Activated CD8-positive, alpha-beta T cell treated with anti-CD3 and anti-CD28 coated beads for 36 hours (primary cell): ENCODE data around the gene MYOD1. TPM values are rescaled to one million over a fixed set of nuclear protein-coding genes. Genes with fewer than 3 reads are reported as not detected.

ENCODE experiments used
- ATAC-seq: fragments of 200-7000 bp; cut with Tn5 transposase; one replicate; pipeline ENCODE4 v1.10.0; 2021; ENCODE audit warnings: mild to moderate bottlenecking, moderate library complexity
- CTCF ChIA-PET: fragments of 350-600 bp; sonication (Branson Sonifier 250); formaldehyde crosslinking; loops from one replicate; lab custom pipeline; 2021; ENCODE audit warnings: antibody characterized with exemption; lab: Charles Lee
- POLR2A ChIA-PET: fragments of 350-600 bp; sonication (Branson Sonifier 250); formaldehyde crosslinking; loops from one replicate; lab custom pipeline; 2021; ENCODE audit warnings: antibody characterized with exemption; lab: Charles Lee
- DNase-seq: peaks from one replicate; pipeline ENCODE4 v3.0.0-alpha.2; 2020
- H3K27ac Mint-ChIP-seq: one replicate; pipeline ENCODE4 v1.8.0; 2021; ENCODE audit warnings: mild to moderate bottlenecking, mixed read lengths
- H3K27me3 Mint-ChIP-seq: one replicate; pipeline ENCODE4 v1.8.0; 2021; ENCODE audit warnings: mixed read lengths
- H3K36me3 Mint-ChIP-seq: one replicate; pipeline ENCODE4 v1.8.0; 2021; ENCODE audit warnings: low read depth, mixed read lengths
- H3K4me1 Mint-ChIP-seq: one replicate; pipeline ENCODE4 v1.8.0; 2021; ENCODE audit warnings: low read depth, mixed read lengths
- H3K4me3 Mint-ChIP-seq: one replicate; pipeline ENCODE4 v1.8.0; 2021; ENCODE audit warnings: mild to moderate bottlenecking, moderate library complexity, mixed read lengths
- H3K9me3 Mint-ChIP-seq: one replicate; pipeline ENCODE4 v1.8.0; 2021; ENCODE audit warnings: mixed read lengths
- CTCF ChIP-seq: fragments of 200-600 bp; IDR thresholded peaks from one replicate; pipeline ENCODE4 v1.8.0; 2022; ENCODE audit warnings: antibody characterized with exemption, mild to moderate bottlenecking
- intact Hi-C: fragments of 100-400 bp; cut with micrococcal nuclease; formaldehyde crosslinking; loops from one replicate; pipeline ENCODE4 v1.10.0; 2022
- total RNA-seq, 2 experiments: library from RNA; stranded (reverse); gene quantifications; one replicate each; pipeline ENCODE4 v1.2.3, GENCODE V29; 2021

The MYOD1 gene
- total RNA-seq, 2 experiments from 2014 or later, result not detected

- Mint-ChIP-seq H3K27ac (no peak overlapping the region), H3K9me3 (no peaks in the 10 kb centered on the region), H3K27me3 (peaks cover 17% of the 10 kb centered on the region), H3K36me3 (no peaks in the 10 kb centered on the region), H3K4me3 (no peak overlapping the region), H3K4me1 (no peaks in the 10 kb centered on the region)
- no peak for TF ChIP-seq CTCF
- ATAC-seq, result no peak
- POLR2A ChIA-PET, result no interaction called here
- CTCF ChIA-PET, result interaction anchor here (0.9 kb wide), 1 partner anchor 84 kb away, joined by 3 read pairs; no protein-coding TSS in a partner anchor
- no peak for DNase-seq
- intact Hi-C loops, result no loop called here
These were observed 35.8 kb upstream of the MYOD1 start for GRCh38 chr11:17683377-17684161.

- Mint-ChIP-seq H3K9me3 (no peaks in the 10 kb centered on the region), H3K27me3 (peaks cover 14% of the 10 kb centered on the region), H3K27ac (no peak overlapping the region), H3K4me1 (no peaks in the 10 kb centered on the region), H3K36me3 (no peaks in the 10 kb centered on the region), H3K4me3 (no peak overlapping the region)
- ATAC-seq (no peak), DNase-seq (no peak)
- intact Hi-C loops, result no loop called here
- CTCF ChIA-PET, result no interaction called here
- no peak for TF ChIP-seq CTCF
- POLR2A ChIA-PET, result no interaction called here
These were observed 34.8 kb upstream of the MYOD1 start for GRCh38 chr11:17684550-17684949.

GRCh38 chr11:17686231-17686980 is 33.0 kb upstream of the MYOD1 start:
- H3K36me3 Mint-ChIP-seq, result no peaks in the 10 kb centered on the region
- CTCF ChIA-PET, result no interaction called here
- DNase-seq, result no peak
- no peak for TF ChIP-seq CTCF
- intact Hi-C loops, result no loop called here
- POLR2A ChIA-PET, result no interaction called here
- peaks cover 12% of the 10 kb centered on the region for H3K27me3 Mint-ChIP-seq
- no peaks in the 10 kb centered on the region for H3K4me1 Mint-ChIP-seq
- no peaks in the 10 kb centered on the region for H3K9me3 Mint-ChIP-seq
- H3K4me3 Mint-ChIP-seq, result no peak overlapping the region
- ATAC-seq, result no peak
- no peak overlapping the region for H3K27ac Mint-ChIP-seq

- ChIA-PET CTCF (no interaction called here), POLR2A (no interaction called here)
- no peaks in the 10 kb centered on the region for H3K36me3 Mint-ChIP-seq
- H3K9me3 Mint-ChIP-seq, result no peaks in the 10 kb centered on the region
- no peak for DNase-seq
- no peak for ATAC-seq
- no peak for TF ChIP-seq CTCF
- peaks cover 15% of the 10 kb centered on the region for H3K27me3 Mint-ChIP-seq
- H3K27ac Mint-ChIP-seq, result no peak overlapping the region
- intact Hi-C loops, result no loop called here
- H3K4me3 Mint-ChIP-seq, result no peak overlapping the region
- no peaks in the 10 kb centered on the region for H3K4me1 Mint-ChIP-seq
These were observed 31.3 kb upstream of the MYOD1 start for GRCh38 chr11:17687946-17688670.
